HepG2 (cell line): ENCODE data around the gene LDB2. TPM values are rescaled to one million over a fixed set of nuclear protein-coding genes. Genes with fewer than 3 reads are reported as not detected.

ENCODE experiments used
- ATAC-seq: fragments of 200-7000 bp; cut with Tn5 transposase; 3 replicates; pipeline ENCODE4 v1.9.1; 2020; ENCODE audit warnings: mild to moderate bottlenecking, moderate library complexity
- BruUV-seq: library from RNA; stranded (reverse); fragments of 400-500 nt; replicated peaks from 2 replicates; lab custom pipeline; 2021; lab: Mats Ljungman, UMichigan
- CTCF ChIA-PET: fragments of 300-600 bp; formaldehyde crosslinking; extraction: SDS; loops from one replicate; lab custom pipeline; 2021; ENCODE audit warnings: low total read pairs, inconsistent platforms, low intra/inter-chr PET ratio; lab: Yijun Ruan, JAX
- POLR2A ChIA-PET: fragments of 350-600 bp; sonication (Branson Sonifier 250); formaldehyde crosslinking; loops from one replicate; lab custom pipeline; 2020; ENCODE audit warnings: antibody characterized with exemption, inconsistent platforms; lab: Yijun Ruan, JAX
- DNase-seq: peaks from one replicate; pipeline ENCODE4 v3.0.0-alpha.2; 2015; ENCODE audit warnings: low spot score
- FAIRE-seq: peaks from 3 replicates; lab custom pipeline; 2011; peaks lifted over from hg19 to GRCh38; lab: Jason Lieb, UNC
- H2AFZ ChIP-seq: one replicate; pipeline ENCODE4 v1.6.1; 2011; ENCODE audit warnings: low read length, inconsistent platforms
- H3K27ac ChIP-seq: fragments of 300-600 bp; 3 replicates; pipeline ENCODE4 v1.8.0; 2011; ENCODE audit warnings: mixed run types, mild to moderate bottlenecking, mixed read lengths, low read length, inconsistent platforms; ENCODE audit not compliant: insufficient read depth; ENCODE audit errors: extremely low read length
- H3K27me3 ChIP-seq, 2 experiments: fragments of 200-600 bp in 1 of 2; 2 replicates in 1 of 2; 3 replicates in 1 of 2; pipeline versions ENCODE4 v1.6.0 to v1.8.0; 2011; ENCODE audit warnings: low read length in 2 of 2, mild to moderate bottlenecking in 2 of 2, moderate library complexity in 2 of 2, inconsistent platforms in 1 of 2; ENCODE audit not compliant: insufficient read depth in 2 of 2, control insufficient read depth in 1 of 2
- H3K36me3 ChIP-seq, 2 experiments: fragments of 200-600 bp in 1 of 2; replicated peaks in 1 of 2; 2 replicates in 1 of 2; 3 replicates in 1 of 2; pipeline versions ENCODE4 v1.5.1 to v1.8.0; 2011; ENCODE audit warnings: low read length in 2 of 2, inconsistent platforms in 1 of 2; ENCODE audit not compliant: insufficient read depth in 2 of 2, control insufficient read depth in 1 of 2
- H3K4me1 ChIP-seq: 2 replicates; pipeline ENCODE4 v1.5.1; 2012; ENCODE audit warnings: low read length, inconsistent platforms; ENCODE audit not compliant: insufficient read depth
- H3K4me2 ChIP-seq: 2 replicates; pipeline ENCODE4 v1.6.0; 2011; ENCODE audit warnings: low read depth, low read length, inconsistent platforms
- H3K4me3 ChIP-seq, 3 experiments: fragments of 200-600 bp in 1 of 3; sonication (generic), shearing (Covaris generic) in 1 of 3; replicated peaks in 1 of 3; 2 replicates each; pipeline ENCODE4 v1.5.1; 2011 to 2016; ENCODE audit warnings: low read length in 3 of 3, inconsistent platforms in 2 of 3, low read depth in 2 of 3, mild to moderate bottlenecking in 2 of 3, control low read depth in 1 of 3, mixed read lengths in 1 of 3; ENCODE audit not compliant: insufficient read depth in 1 of 3
- H3K79me2 ChIP-seq: one replicate; pipeline ENCODE4 v1.6.1; 2011; ENCODE audit warnings: low read length, inconsistent platforms; ENCODE audit not compliant: insufficient read depth
- H3K9ac ChIP-seq: 2 replicates; pipeline ENCODE4 v1.6.0; 2011; ENCODE audit warnings: mild to moderate bottlenecking, low read depth, low read length, inconsistent platforms; ENCODE audit not compliant: insufficient read depth
- H3K9me3 ChIP-seq: 2 replicates; pipeline ENCODE4 v1.5.1; 2012; ENCODE audit warnings: mild to moderate bottlenecking, low read length
- H4K20me1 ChIP-seq: 2 replicates; pipeline ENCODE4 v1.6.0; 2011; ENCODE audit warnings: inconsistent platforms, mild to moderate bottlenecking, low read length, moderate library complexity; ENCODE audit not compliant: insufficient read depth
- ARID5B ChIP-seq: IDR thresholded peaks from 2 replicates; pipeline ENCODE4 v1.4.0; 2020; ENCODE audit warnings: mild to moderate bottlenecking, missing genetic modification reagents
- MAFK ChIP-seq, 2 experiments: IDR thresholded peaks in 1 of 2; conservative IDR thresholded peaks in 1 of 2; 2 replicates each; pipeline ENCODE4 v1.6.1; 2011; ENCODE audit warnings: improper control_type of control experiment in 2 of 2, low read length in 2 of 2
- RBAK ChIP-seq: sonication (generic); formaldehyde crosslinking; IDR thresholded peaks from 2 replicates; pipeline ENCODE4 v1.5.1; 2020; ENCODE audit warnings: mild to moderate bottlenecking, missing genetic modification reagents
- THAP7 ChIP-seq: sonication (generic); formaldehyde crosslinking; IDR thresholded peaks from 2 replicates; pipeline ENCODE4 v1.8.1; 2023; ENCODE audit warnings: mild to moderate bottlenecking, missing genetic modification reagents
- in situ Hi-C: cut with HindIII; loops from 2 replicates; pipeline ENCODE4 v1.10.0; 2017; ENCODE audit warnings: low pct_unique_long_range_greater_than_20kb; ENCODE audit not compliant: extremely low pct_ligation_motif_present
- intact Hi-C: fragments of 100-400 bp; cut with micrococcal nuclease; formaldehyde crosslinking; loops from one replicate; pipeline ENCODE4 v1.10.0; 2022; ENCODE audit not compliant: unreplicated experiment
- polyA plus RNA-seq, 8 experiments: library from polyadenylated mRNA; depleted of rRNA in 3 of 8; stranded (reverse) in 7 of 8; unstranded in 1 of 8; fragments of >200 nt; fragmentation: Illumina TruSeq in 4 of 8; extraction: Trizol in 4 of 8; gene quantifications; 2 replicates each; pipeline versions ENCODE4 v1.2.1 to v1.2.3, GENCODE V29; 2011 to 2016; ENCODE audit warnings: low read depth in 4 of 8, missing spikeins in 1 of 8, mixed read lengths in 1 of 8; ENCODE audit not compliant: insufficient read depth in 1 of 8
- total RNA-seq, 5 experiments: library from RNA; depleted of rRNA; stranded (reverse); fragments of >200 nt; fragmentation: Illumina TruSeq; extraction: Trizol; gene quantifications; 2 replicates each; pipeline ENCODE4 v1.2.3, GENCODE V29; 2016; ENCODE audit warnings: low read depth in 1 of 5

Gene LDB2
- total and polyA plus RNA-seq, 2 of the 13 experiments (the other 11 are each of a cell fraction or from before 2014, with no cell fraction given), result not detected

GRCh38 chr4:16713271-16713670 is 185.2 kb downstream of the LDB2 start:
- Histone ChIP-seq H4K20me1 (no peaks in the 10 kb centered on the region), H3K27me3 (no peaks in the 10 kb centered on the region), H3K4me3 (no peak overlapping the region), H3K27ac (no peak overlapping the region), H3K9me3 (no peaks in the 10 kb centered on the region), H3K9ac (no peak overlapping the region), H3K79me2 (no peaks in the 10 kb centered on the region), H3K4me2 (no peak overlapping the region), H2AFZ (no peak overlapping the region), H3K36me3 (no peaks in the 10 kb centered on the region), H3K4me1 (no peaks in the 10 kb centered on the region)
- DNase-seq (no peak), ATAC-seq (no peak), FAIRE-seq (no peak)
- BruUV-seq, result no TSS peak
- ChIA-PET CTCF (no interaction called here), POLR2A (no interaction called here)
- TF ChIP-seq RBAK (CRISPR knock-in tag), result no peak
- TF ChIP-seq MAFK (conservative IDR thresholded peaks at IDR 0.05 in 1 of 2, IDR thresholded peaks at IDR 0.05 in 1 of 2; ENCODE audit: low read length in 2 of 2), result no peak
- TF ChIP-seq THAP7 (CRISPR knock-in tag), result no peak
- TF ChIP-seq ARID5B (CRISPR knock-in tag), result no peak
- in situ Hi-C loops, result no loop called here
- intact Hi-C loops, result no loop called here
